Keratinocyte (primary cell): ENCODE measurements around the gene CPS1. TPM values are rescaled to one million over a fixed set of nuclear protein-coding genes. Genes with fewer than 3 reads are reported as not detected.

Experiments used
- DNase-seq: peaks from one replicate; pipeline ENCODE4 v3.0.0-alpha.2; 2011; ENCODE audit warnings: low read depth, missing footprints, low spot score
- FAIRE-seq: peaks from 2 replicates; lab custom pipeline; 2011; peaks lifted over from hg19 to GRCh38; lab: Jason Lieb, UNC
- H2AFZ ChIP-seq: 2 replicates; pipeline ENCODE4 v1.6.0; 2012; ENCODE audit warnings: low read length, control low read depth, inconsistent platforms; ENCODE audit not compliant: control insufficient read depth
- H3K27ac ChIP-seq: 2 replicates; pipeline ENCODE4 v1.5.1; 2011; ENCODE audit warnings: low read length; ENCODE audit not compliant: control insufficient read depth, insufficient read depth
- H3K27me3 ChIP-seq: 3 replicates; pipeline ENCODE4 v1.6.0; 2011; ENCODE audit warnings: low read length; ENCODE audit not compliant: control insufficient read depth, insufficient read depth; ENCODE audit errors: extremely low read depth
- H3K36me3 ChIP-seq, 2 experiments: 2 replicates in 1 of 2; 3 replicates in 1 of 2; pipeline ENCODE4 v1.5.1; 2011; ENCODE audit warnings: low read length in 2 of 2, mild to moderate bottlenecking in 1 of 2; ENCODE audit not compliant: control insufficient read depth in 2 of 2, insufficient read depth in 2 of 2; ENCODE audit errors: extremely low read depth in 1 of 2
- H3K4me1 ChIP-seq: 3 replicates; pipeline ENCODE4 v1.5.1; 2011; ENCODE audit warnings: low read length; ENCODE audit not compliant: control insufficient read depth, insufficient read depth; ENCODE audit errors: extremely low read depth
- H3K4me2 ChIP-seq: 3 replicates; pipeline ENCODE4 v1.6.0; 2011; ENCODE audit warnings: low read depth, low read length; ENCODE audit not compliant: control insufficient read depth, insufficient read depth; ENCODE audit errors: extremely low read depth
- H3K4me3 ChIP-seq, 3 experiments: fragments of 200-600 bp in 1 of 3; sonication (generic) in 1 of 3; 2 replicates in 2 of 3; 3 replicates in 1 of 3; pipeline ENCODE4 v1.5.1; 2011 to 2016; ENCODE audit warnings: low read length in 3 of 3, mild to moderate bottlenecking in 3 of 3, control low read depth in 2 of 3, inconsistent platforms in 1 of 3, low read depth in 1 of 3, mixed read lengths in 1 of 3, mixed run types in 1 of 3, moderate library complexity in 1 of 3; ENCODE audit not compliant: control insufficient read depth in 2 of 3, insufficient read depth in 2 of 3; ENCODE audit errors: extremely low read depth in 1 of 3
- H3K79me2 ChIP-seq: 2 replicates; pipeline ENCODE4 v1.6.0; 2012; ENCODE audit warnings: low read length; ENCODE audit not compliant: control insufficient read depth, insufficient read depth
- H3K9ac ChIP-seq: 3 replicates; pipeline ENCODE4 v1.6.0; 2011; ENCODE audit warnings: low read length; ENCODE audit not compliant: control insufficient read depth, insufficient read depth; ENCODE audit errors: extremely low read depth
- H3K9me1 ChIP-seq: 3 replicates; pipeline ENCODE4 v1.6.0; 2011; ENCODE audit warnings: low read length; ENCODE audit not compliant: control insufficient read depth, insufficient read depth; ENCODE audit errors: extremely low read depth
- H3K9me3 ChIP-seq: 2 replicates; pipeline ENCODE4 v1.5.1; 2012; ENCODE audit warnings: low read depth, low read length; ENCODE audit not compliant: control insufficient read depth
- H4K20me1 ChIP-seq: 3 replicates; pipeline ENCODE4 v1.6.0; 2011; ENCODE audit warnings: low read length; ENCODE audit not compliant: control insufficient read depth, insufficient read depth; ENCODE audit errors: extremely low read depth
- EZH2 ChIP-seq: IDR thresholded peaks from one replicate; pipeline ENCODE4 v1.6.1; 2012; ENCODE audit warnings: inconsistent platforms, mild to moderate bottlenecking, low read length, moderate library complexity
- dilution Hi-C: fragments of 300-500 bp; cut with MboI; formaldehyde crosslinking; loops from one replicate; pipeline ENCODE4 v1.7.0; 2020; ENCODE audit warnings: low sequenced_read_pairs; ENCODE audit not compliant: extremely low pct_ligation_motif_present
- polyA plus RNA-seq, 5 experiments: library from polyadenylated mRNA; depleted of rRNA in 3 of 5; stranded (reverse) in 3 of 5; stranded (forward) in 1 of 5; unstranded in 1 of 5; fragments of >200 nt; gene quantifications; 1 replicate in 1 of 5; 2 replicates in 3 of 5; 3 replicates in 1 of 5; pipeline versions ENCODE4 v1.2.1 to v1.2.3, GENCODE V29; 2011 to 2012; ENCODE audit warnings: missing spikeins in 2 of 5, low read depth in 1 of 5, low replicate concordance in 1 of 5
- TF ChIP-seq, protein P1 (sequence below), 3 experiments: IDR thresholded peaks in 1 of 3; conservative IDR thresholded peaks in 1 of 3; optimal IDR thresholded peaks in 1 of 3; 2 replicates in 2 of 3; 3 replicates in 1 of 3; pipeline versions ENCODE3 to v1.5.1; 2011; ENCODE audit warnings: low read length in 3 of 3, mild to moderate bottlenecking in 3 of 3, moderate library complexity in 2 of 3, control low read depth in 1 of 3, inconsistent platforms in 1 of 3; ENCODE audit not compliant: insufficient read depth in 2 of 3; ENCODE audit errors: extremely low read depth in 1 of 3

The CPS1 gene
- polyA plus RNA-seq, 1 donor (not counting 4 experiments of a cell fraction or from before 2014, with no cell fraction given) = 33.0 TPM

DNA sequence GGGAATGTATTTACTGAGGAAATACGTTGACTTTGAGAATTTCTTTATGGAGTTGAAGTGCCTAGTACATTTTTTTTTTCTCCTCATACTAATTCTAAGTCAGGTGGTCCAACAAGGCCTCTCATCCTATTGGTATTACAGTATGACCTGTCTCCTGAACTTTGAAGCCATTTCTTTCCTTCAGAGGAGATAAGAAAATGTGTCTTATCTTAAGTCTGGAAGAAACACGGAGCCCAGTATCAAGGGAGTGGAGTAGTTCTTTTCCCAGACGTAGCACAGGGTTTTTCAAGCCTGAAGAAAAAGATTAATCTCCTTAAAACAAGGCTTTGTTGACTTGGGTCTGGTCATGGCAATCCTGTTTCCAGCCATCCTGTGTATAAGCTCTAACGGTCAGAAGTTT lies 11.6 kb upstream of the CPS1 start:
- FAIRE-seq (no peak), DNase-seq (no peak)
- Histone ChIP-seq H4K20me1 (no peaks in the 10 kb centered on the region), H3K4me3 (no peak overlapping the region), H3K27ac (no peak overlapping the region), H3K4me2 (no peak overlapping the region), H3K4me1 (no peaks in the 10 kb centered on the region), H3K9ac (no peak overlapping the region), H2AFZ (no peak overlapping the region), H3K36me3 (no peaks in the 10 kb centered on the region), H3K27me3 (no peaks in the 10 kb centered on the region), H3K9me3 (no peaks in the 10 kb centered on the region), H3K79me2 (no peaks in the 10 kb centered on the region), H3K9me1 (no peaks in the 10 kb centered on the region)
- TF ChIP-seq EZH2 = no peak
- TF ChIP-seq, protein P1, sequence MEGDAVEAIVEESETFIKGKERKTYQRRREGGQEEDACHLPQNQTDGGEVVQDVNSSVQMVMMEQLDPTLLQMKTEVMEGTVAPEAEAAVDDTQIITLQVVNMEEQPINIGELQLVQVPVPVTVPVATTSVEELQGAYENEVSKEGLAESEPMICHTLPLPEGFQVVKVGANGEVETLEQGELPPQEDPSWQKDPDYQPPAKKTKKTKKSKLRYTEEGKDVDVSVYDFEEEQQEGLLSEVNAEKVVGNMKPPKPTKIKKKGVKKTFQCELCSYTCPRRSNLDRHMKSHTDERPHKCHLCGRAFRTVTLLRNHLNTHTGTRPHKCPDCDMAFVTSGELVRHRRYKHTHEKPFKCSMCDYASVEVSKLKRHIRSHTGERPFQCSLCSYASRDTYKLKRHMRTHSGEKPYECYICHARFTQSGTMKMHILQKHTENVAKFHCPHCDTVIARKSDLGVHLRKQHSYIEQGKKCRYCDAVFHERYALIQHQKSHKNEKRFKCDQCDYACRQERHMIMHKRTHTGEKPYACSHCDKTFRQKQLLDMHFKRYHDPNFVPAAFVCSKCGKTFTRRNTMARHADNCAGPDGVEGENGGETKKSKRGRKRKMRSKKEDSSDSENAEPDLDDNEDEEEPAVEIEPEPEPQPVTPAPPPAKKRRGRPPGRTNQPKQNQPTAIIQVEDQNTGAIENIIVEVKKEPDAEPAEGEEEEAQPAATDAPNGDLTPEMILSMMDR (optimal IDR thresholded peaks at IDR 0.05 in 1 of 3, IDR thresholded peaks at IDR 0.05 in 1 of 3, conservative IDR thresholded peaks at IDR 0.05 in 1 of 3; ENCODE audit: extremely low read depth in 1 of 3, insufficient read depth in 2 of 3, low read length in 3 of 3) = no peak
- dilution Hi-C loops = no loop called here

DNA sequence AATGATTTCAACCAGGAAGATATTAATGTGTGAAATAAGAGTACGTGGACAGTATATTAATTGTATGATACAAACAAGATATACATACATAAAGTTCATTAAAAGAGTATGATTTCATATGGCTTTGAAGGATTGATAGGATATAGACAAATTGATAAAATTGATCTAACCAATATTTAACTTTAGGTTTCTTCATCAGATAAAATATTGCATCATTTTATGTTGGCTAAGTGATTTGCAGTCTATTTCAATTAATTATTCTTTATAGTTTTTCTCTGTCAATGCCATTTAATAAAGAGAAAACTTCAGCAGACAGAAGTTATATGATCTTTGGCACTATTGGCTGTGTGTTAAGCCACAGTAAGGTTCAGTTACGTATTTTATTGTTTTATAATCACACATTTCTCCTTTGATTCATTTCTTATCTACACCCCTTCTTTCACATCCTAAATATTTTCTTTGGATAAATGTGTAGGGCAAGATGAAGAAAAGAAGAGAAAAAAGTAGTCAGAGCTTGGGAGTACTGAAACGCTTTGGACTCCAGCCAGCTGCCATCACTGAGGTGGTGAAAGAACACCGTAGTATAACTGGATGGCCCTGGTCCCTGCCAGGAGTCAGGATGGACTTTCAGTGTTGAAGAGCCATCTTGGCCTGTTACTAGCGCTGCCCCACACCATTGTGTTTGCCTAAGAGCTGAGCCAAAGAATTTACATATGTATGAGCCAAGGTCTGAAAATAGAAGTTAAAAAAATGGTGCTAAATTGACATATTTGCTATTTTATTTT lies 9.8 kb upstream of the CPS1 start:
- Histone ChIP-seq H2AFZ (no peak overlapping the region), H3K4me3 (no peak overlapping the region), H3K79me2 (no peaks in the 10 kb centered on the region), H3K9me1 (no peaks in the 10 kb centered on the region), H3K27ac (no peak overlapping the region), H3K4me1 (no peaks in the 10 kb centered on the region), H3K4me2 (no peak overlapping the region), H3K9me3 (no peaks in the 10 kb centered on the region), H3K36me3 (no peaks in the 10 kb centered on the region), H4K20me1 (no peaks in the 10 kb centered on the region), H3K27me3 (no peaks in the 10 kb centered on the region), H3K9ac (no peak overlapping the region)
- no peak for TF ChIP-seq EZH2
- TF ChIP-seq, protein P1 (optimal IDR thresholded peaks at IDR 0.05 in 1 of 3, IDR thresholded peaks at IDR 0.05 in 1 of 3, conservative IDR thresholded peaks at IDR 0.05 in 1 of 3; ENCODE audit: extremely low read depth in 1 of 3, insufficient read depth in 2 of 3, low read length in 3 of 3) = no peak
- FAIRE-seq (no peak), DNase-seq (no peak)
- dilution Hi-C loops = no loop called here
